Esophagus squamous epithelium (tissue), 4 donors: ENCODE measurements around the gene SAPCD2.

Experiments used
- POLR2A ChIP-seq, 4 donors: fragments of 450-650 bp; IDR thresholded peaks; one replicate each; pipeline ENCODE4 v1.6.1; 2017; ENCODE audit warnings: antibody characterized with exemption in 4 of 4, mild to moderate bottlenecking in 4 of 4, moderate library complexity in 3 of 4
- TF ChIP-seq, protein P1 (sequence below), 6 experiments: fragments of 450-650 bp in 4 of 6; fragments of 200-600 bp in 2 of 6; sonication (generic) in 2 of 6; IDR thresholded peaks; one replicate each; pipeline ENCODE4 v1.5.1; 2016 to 2019; ENCODE audit warnings: antibody characterized with exemption in 6 of 6, mild to moderate bottlenecking in 4 of 6, moderate library complexity in 4 of 6

DNA sequence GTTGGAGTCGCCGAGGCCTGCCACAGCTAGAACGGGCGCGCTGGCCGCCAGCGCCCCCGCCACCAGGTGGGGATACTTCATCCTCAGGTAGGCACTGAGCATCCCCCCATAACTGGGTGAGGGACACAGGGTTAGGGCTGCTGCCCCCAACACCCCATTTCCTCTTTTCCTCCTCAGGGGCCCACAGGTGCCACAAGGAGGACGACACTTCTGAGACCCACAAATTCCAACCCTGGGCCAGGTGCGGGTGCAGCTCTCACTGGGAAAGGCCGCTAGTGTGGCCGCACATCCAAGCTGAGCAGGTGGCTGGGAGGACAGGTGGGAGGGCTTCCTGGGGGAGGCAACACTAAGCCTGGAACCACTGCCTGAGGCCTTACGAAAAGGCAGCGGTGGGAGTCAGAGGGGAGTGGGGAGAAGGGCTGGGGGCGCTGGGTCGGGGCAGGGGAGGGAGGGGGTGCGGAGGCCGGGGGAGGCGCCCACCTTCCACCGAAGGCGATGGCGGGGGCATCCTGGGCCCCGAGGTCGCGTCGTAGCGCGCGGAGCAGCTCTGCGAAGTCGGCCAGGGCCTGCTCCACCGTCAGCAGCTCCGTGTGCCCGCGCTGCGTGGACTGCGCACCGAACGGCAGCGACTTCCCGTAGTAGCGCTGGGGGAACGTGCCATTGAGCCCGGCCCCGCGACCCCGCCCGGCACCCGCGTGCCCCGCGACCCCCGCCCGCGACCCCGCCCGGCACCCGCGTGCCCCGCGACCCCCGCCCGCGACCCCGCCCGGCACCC lies 43.2 kb upstream of the SAPCD2 start:
- TF ChIP-seq, protein P1, sequence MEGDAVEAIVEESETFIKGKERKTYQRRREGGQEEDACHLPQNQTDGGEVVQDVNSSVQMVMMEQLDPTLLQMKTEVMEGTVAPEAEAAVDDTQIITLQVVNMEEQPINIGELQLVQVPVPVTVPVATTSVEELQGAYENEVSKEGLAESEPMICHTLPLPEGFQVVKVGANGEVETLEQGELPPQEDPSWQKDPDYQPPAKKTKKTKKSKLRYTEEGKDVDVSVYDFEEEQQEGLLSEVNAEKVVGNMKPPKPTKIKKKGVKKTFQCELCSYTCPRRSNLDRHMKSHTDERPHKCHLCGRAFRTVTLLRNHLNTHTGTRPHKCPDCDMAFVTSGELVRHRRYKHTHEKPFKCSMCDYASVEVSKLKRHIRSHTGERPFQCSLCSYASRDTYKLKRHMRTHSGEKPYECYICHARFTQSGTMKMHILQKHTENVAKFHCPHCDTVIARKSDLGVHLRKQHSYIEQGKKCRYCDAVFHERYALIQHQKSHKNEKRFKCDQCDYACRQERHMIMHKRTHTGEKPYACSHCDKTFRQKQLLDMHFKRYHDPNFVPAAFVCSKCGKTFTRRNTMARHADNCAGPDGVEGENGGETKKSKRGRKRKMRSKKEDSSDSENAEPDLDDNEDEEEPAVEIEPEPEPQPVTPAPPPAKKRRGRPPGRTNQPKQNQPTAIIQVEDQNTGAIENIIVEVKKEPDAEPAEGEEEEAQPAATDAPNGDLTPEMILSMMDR (IDR thresholded peaks at IDR 0.05), result no peak
- TF ChIP-seq POLR2A (IDR thresholded peaks at IDR 0.05), result no peak
